Measurements from ENCODE around the gene WDR83.
"Not testable (repeated sequence)": the region's sequence is repeated elsewhere in the genome, so short reads cannot be mapped to it uniquely, and the experiment has no call there.

Gene WDR83

GRCh38 chr19:12670159-12670928 lies 3.7 kb downstream of the WDR83 start:
- Histone ChIP-seq H3K4me2 (ENCODE audit: low read length) (peak overlapping the region; percentile 95), H3K27me3 (ENCODE audit: control insufficient read depth, insufficient read depth, low read length) (no peaks in the 10 kb centered on the region), H3K9ac (ENCODE audit: low read depth, low read length) (peak overlapping the region; percentile 94), H3K36me3 (ENCODE audit: insufficient read depth, low read length) (peaks cover 19% of the 10 kb centered on the region), H3K4me3 (ENCODE audit: low read length) (peak overlapping the region; percentile 87), H3K9me3 (replicated peaks; ENCODE audit: low read length) (no peaks in the 10 kb centered on the region), H3K4me1 (ENCODE audit: control insufficient read depth, insufficient read depth, low read length) (peaks cover 17% of the 10 kb centered on the region)

DNA sequence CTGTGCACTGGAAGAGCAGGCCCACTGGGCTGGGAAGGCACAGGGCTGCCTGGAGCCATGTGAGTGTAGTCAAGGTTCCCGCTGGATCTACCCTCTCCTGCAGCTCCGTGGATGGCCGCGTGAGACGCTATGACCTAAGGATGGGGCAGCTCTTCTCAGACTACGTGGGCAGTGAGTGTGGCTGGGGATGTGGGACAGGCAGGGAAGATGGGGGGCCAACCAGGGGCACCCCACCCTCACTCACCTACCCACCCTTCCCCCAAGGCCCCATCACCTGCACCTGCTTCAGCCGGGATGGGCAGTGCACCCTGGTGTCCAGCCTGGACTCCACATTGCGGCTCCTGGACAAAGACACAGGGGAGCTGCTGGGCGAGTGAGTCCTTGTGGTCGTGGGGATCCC lies 6.1 kb downstream of the WDR83 start:
- Histone ChIP-seq H3K9me3 (replicated peaks; ENCODE audit: low read length) (no peaks in the 10 kb centered on the region), H3K4me3 (ENCODE audit: low read length) (no peak overlapping the region), H3K4me2 (ENCODE audit: low read length) (no peak overlapping the region), H3K27me3 (ENCODE audit: control insufficient read depth, insufficient read depth, low read length) (no peaks in the 10 kb centered on the region), H3K36me3 (ENCODE audit: insufficient read depth, low read length) (peaks cover 40% of the 10 kb centered on the region), H3K4me1 (ENCODE audit: control insufficient read depth, insufficient read depth, low read length) (peaks cover 16% of the 10 kb centered on the region), H3K9ac (ENCODE audit: low read depth, low read length) (no peak overlapping the region)

- no peak overlapping the region for H3K4me2 ChIP-seq (ENCODE audit: low read length)
- H3K4me3 ChIP-seq (ENCODE audit: low read length) = no peak overlapping the region
- H3K36me3 ChIP-seq (ENCODE audit: insufficient read depth, low read length) = peaks cover 50% of the 10 kb centered on the region
- no peaks in the 10 kb centered on the region for H3K9me3 ChIP-seq (replicated peaks; ENCODE audit: low read length)
- H3K4me1 ChIP-seq (ENCODE audit: control insufficient read depth, insufficient read depth, low read length) = peaks cover 3% of the 10 kb centered on the region
- H3K9ac ChIP-seq (ENCODE audit: low read depth, low read length) = no peak overlapping the region
- no peaks in the 10 kb centered on the region for H3K27me3 ChIP-seq (ENCODE audit: control insufficient read depth, insufficient read depth, low read length)
Observed at GRCh38 chr19:12675399-12675798, 8.8 kb downstream of the WDR83 start.

- Histone ChIP-seq H3K9me3 (replicated peaks; ENCODE audit: low read length) (no peaks in the 10 kb centered on the region), H3K4me2 (ENCODE audit: low read length) (no peak overlapping the region), H3K4me1 (ENCODE audit: control insufficient read depth, insufficient read depth, low read length) (no peaks in the 10 kb centered on the region), H3K9ac (ENCODE audit: low read depth, low read length) (no peak overlapping the region), H3K36me3 (ENCODE audit: insufficient read depth, low read length) (peaks cover 50% of the 10 kb centered on the region), H3K27me3 (ENCODE audit: control insufficient read depth, insufficient read depth, low read length) (no peaks in the 10 kb centered on the region), H3K4me3 (ENCODE audit: low read length) (no peak overlapping the region)
Observed at GRCh38 chr19:12675940-12676339, 9.3 kb downstream of the WDR83 start.

GRCh38 chr19:12676384-12676792 lies 9.8 kb downstream of the WDR83 start:
- Histone ChIP-seq H3K27me3 (ENCODE audit: control insufficient read depth, insufficient read depth, low read length) (no peaks in the 10 kb centered on the region), H3K36me3 (ENCODE audit: insufficient read depth, low read length) (peaks cover 50% of the 10 kb centered on the region), H3K4me3 (ENCODE audit: low read length) (no peak overlapping the region), H3K4me1 (ENCODE audit: control insufficient read depth, insufficient read depth, low read length) (no peaks in the 10 kb centered on the region), H3K9me3 (replicated peaks; ENCODE audit: low read length) (no peaks in the 10 kb centered on the region), H3K9ac (ENCODE audit: low read depth, low read length) (no peak overlapping the region), H3K4me2 (ENCODE audit: low read length) (no peak overlapping the region)

DNA sequence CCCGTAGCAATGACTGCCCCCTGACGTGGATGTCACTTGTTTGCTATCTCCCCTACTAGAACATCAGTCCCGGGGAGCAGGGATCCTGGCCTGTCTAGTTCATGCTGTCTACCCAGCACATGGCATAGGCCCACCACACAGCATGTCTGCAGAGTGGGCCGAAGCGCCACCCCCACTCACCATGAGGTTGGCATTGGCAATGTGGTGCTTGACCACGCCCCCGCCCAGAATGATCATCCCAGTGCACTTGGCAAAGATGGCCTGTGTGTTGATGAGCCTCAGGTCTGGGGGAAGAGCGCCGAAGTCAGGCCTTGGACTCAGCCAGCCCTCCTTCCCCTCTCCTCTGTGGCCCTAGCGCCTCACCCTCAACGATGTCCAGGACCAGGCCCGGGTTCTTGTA lies 10.3 kb downstream of the WDR83 start:
- Histone ChIP-seq H3K36me3 (ENCODE audit: insufficient read depth, low read length) (peaks cover 50% of the 10 kb centered on the region), H3K9me3 (replicated peaks; ENCODE audit: low read length) (no peaks in the 10 kb centered on the region), H3K27me3 (ENCODE audit: control insufficient read depth, insufficient read depth, low read length) (no peaks in the 10 kb centered on the region), H3K4me1 (ENCODE audit: control insufficient read depth, insufficient read depth, low read length) (no peaks in the 10 kb centered on the region), H3K9ac (ENCODE audit: low read depth, low read length) (no peak overlapping the region), H3K4me3 (ENCODE audit: low read length) (no peak overlapping the region), H3K4me2 (ENCODE audit: low read length) (no peak overlapping the region)

GRCh38 chr19:12678039-12678438 lies 11.4 kb downstream of the WDR83 start:
- H3K36me3 ChIP-seq (ENCODE audit: insufficient read depth, low read length) = peaks cover 49% of the 10 kb centered on the region
- H3K27me3 ChIP-seq (ENCODE audit: control insufficient read depth, insufficient read depth, low read length); H3K9ac ChIP-seq (ENCODE audit: low read depth, low read length); H3K4me2 ChIP-seq (ENCODE audit: low read length); H3K4me3 ChIP-seq (ENCODE audit: low read length); H3K4me1 ChIP-seq (ENCODE audit: control insufficient read depth, insufficient read depth, low read length); H3K9me3 ChIP-seq (replicated peaks; ENCODE audit: low read length): not testable (repeated sequence)

- Histone ChIP-seq H3K4me3 (ENCODE audit: low read length) (no peak overlapping the region), H3K27me3 (ENCODE audit: control insufficient read depth, insufficient read depth, low read length) (no peaks in the 10 kb centered on the region), H3K9ac (ENCODE audit: low read depth, low read length) (no peak overlapping the region), H3K4me2 (ENCODE audit: low read length) (peak overlapping the region; percentile 1), H3K36me3 (ENCODE audit: insufficient read depth, low read length) (peaks cover 39% of the 10 kb centered on the region), H3K9me3 (replicated peaks; ENCODE audit: low read length) (no peaks in the 10 kb centered on the region), H3K4me1 (ENCODE audit: control insufficient read depth, insufficient read depth, low read length) (no peaks in the 10 kb centered on the region)
Observed at GRCh38 chr19:12680034-12680433, 13.4 kb downstream of the WDR83 start.

- Histone ChIP-seq H3K36me3 (ENCODE audit: insufficient read depth, low read length) (peaks cover 27% of the 10 kb centered on the region), H3K27me3 (ENCODE audit: control insufficient read depth, insufficient read depth, low read length) (no peaks in the 10 kb centered on the region)
Observed at GRCh38 chr19:12681074-12681987, 14.7 kb downstream of the WDR83 start, which contains the start of gene DHPS. TSS of gene DHPS (minus strand) at chr19:12681880. CDS start at chr19:12681766, 114 bp downstream.

DNA sequence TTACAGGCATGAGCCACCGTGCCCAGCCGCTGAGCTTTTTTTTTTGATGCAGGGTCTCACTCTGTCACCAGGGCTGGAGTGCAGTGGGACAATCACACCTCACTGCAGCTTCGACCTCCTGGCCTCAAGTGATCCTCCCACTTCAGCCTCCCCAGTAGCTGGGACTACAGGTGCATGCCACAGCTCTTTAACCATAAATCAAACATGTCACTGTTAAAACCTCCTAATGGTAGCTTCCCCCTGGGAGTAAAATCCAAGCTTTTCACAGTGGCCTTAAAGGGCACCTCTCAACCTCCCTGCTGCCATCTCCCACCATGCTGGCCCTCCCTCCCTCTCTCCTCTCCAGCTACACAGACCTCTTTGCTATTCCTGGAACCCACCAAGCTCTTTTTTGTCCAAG lies 19.2 kb downstream of the WDR83 start:
- Histone ChIP-seq H3K4me2 (ENCODE audit: low read length) (no peak overlapping the region), H3K9me3 (replicated peaks; ENCODE audit: low read length) (no peaks in the 10 kb centered on the region), H3K27me3 (ENCODE audit: control insufficient read depth, insufficient read depth, low read length) (no peaks in the 10 kb centered on the region), H3K9ac (ENCODE audit: low read depth, low read length) (no peak overlapping the region), H3K4me1 (ENCODE audit: control insufficient read depth, insufficient read depth, low read length) (no peaks in the 10 kb centered on the region), H3K36me3 (ENCODE audit: insufficient read depth, low read length) (no peaks in the 10 kb centered on the region), H3K4me3 (ENCODE audit: low read length) (no peak overlapping the region)

More at GRCh38 chr19:12681074-12681987, 14.7 kb downstream of the WDR83 start, which contains the start of gene DHPS:
- H3K4me3 ChIP-seq (ENCODE audit: low read length) = peak within 1 kb of the TSS; percentile 91
- peak within 1 kb of the TSS; percentile 93 for H3K4me2 ChIP-seq (ENCODE audit: low read length)
- H3K9ac ChIP-seq (ENCODE audit: low read depth, low read length) = peak within 1 kb of the TSS; percentile 98
- H3K4me1 ChIP-seq (ENCODE audit: control insufficient read depth, insufficient read depth, low read length) = no peaks in the 10 kb centered on the region
- no peaks in the 10 kb centered on the region for H3K9me3 ChIP-seq (replicated peaks; ENCODE audit: low read length)

- H3K4me3 ChIP-seq (ENCODE audit: low read length) = no peak within 1 kb of the TSS
- H3K27me3 ChIP-seq (ENCODE audit: control insufficient read depth, insufficient read depth, low read length) = no peaks in the 10 kb centered on the region
- no peak within 1 kb of the TSS for H3K4me2 ChIP-seq (ENCODE audit: low read length)
- H3K4me1 ChIP-seq (ENCODE audit: control insufficient read depth, insufficient read depth, low read length) = no peaks in the 10 kb centered on the region
- H3K36me3 ChIP-seq (ENCODE audit: insufficient read depth, low read length) = no peaks in the 10 kb centered on the region
- H3K9me3 ChIP-seq (replicated peaks; ENCODE audit: low read length) = no peaks in the 10 kb centered on the region
- H3K9ac ChIP-seq (ENCODE audit: low read depth, low read length) = no peak within 1 kb of the TSS
Observed at GRCh38 chr19:12687496-12688196, 21.0 kb downstream of the WDR83 start, which contains the start of gene GNG14. TSS of gene GNG14 (plus strand) at chr19:12687998. CDS start at chr19:12688049, 51 bp downstream.

All from skeletal muscle satellite cell (primary cell).